ENCODE results near the gene KIAA1755. TPM values are rescaled to one million over a fixed set of nuclear protein-coding genes. Genes with fewer than 3 reads are reported as not detected.
A peak's percentile ranks its signal among the peaks of the same experiment; 100 is the strongest.

KIAA1755 gene
- total RNA-seq, 4 donors from 2014 or later = 0.05 to 0.41 (median 0.38) TPM; not detected in 1

DNA sequence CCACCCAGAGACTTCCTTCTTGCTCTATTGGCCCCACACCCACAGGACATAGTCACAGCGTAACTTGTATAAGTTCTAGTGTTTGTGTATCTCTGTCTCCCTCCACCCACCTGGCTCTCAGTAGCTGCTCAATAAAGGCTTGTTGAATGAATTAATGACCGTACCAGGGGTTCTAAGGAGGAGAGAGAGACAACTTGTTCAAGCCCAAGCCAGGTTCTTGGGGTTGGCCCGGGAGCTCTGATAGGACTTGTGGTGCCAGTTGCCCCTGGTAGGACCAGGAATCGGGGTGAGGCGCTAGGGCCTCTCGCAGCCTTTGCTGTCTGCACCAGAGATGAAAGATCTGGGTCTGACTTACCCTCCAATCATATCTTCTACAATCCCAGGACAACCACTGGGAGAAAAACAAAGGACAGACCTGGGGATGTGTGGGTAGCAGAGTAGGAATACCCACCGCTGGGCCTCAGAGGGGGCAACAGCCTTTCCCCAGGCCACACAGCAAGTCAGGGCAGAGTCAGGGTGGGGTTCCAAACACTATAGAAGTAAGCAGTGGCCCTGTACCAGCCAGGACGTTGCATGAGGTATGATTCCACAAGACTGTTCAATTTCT lies 90.2 kb downstream of the KIAA1755 start:
- intact Hi-C loops (cut with DNase I; ENCODE audit: low total_unique reads) = no loop called here
- no peak overlapping the region for H3K4me3 ChIP-seq
- no peak for TF ChIP-seq CTCF (IDR thresholded peaks at IDR 0.05 in 4 of 5, conservative IDR thresholded peaks at IDR 0.05 in 1 of 5)
- TF ChIP-seq POLR2A (IDR thresholded peaks at IDR 0.05) = no peak

GRCh38 chr20:38169636-38170193 lies 90.8 kb downstream of the KIAA1755 start:
- ATAC-seq = no peak
- intact Hi-C loops (cut with DNase I; ENCODE audit: low total_unique reads) = loop anchor here (2.0 to 10.0 kb wide), 3 partner anchors 51 to 415 kb away; partner anchors contain the start of gene VSTM2L
- Histone ChIP-seq H3K4me1 (peaks cover 5 to 12% of the 10 kb centered on the region in 2 donors), H3K27ac (peak overlapping the region in 1 of 4 donors; percentile 43), H3K9me3 (no peaks in the 10 kb centered on the region), H3K4me3 (no peak overlapping the region), H3K36me3 (no peaks in the 10 kb centered on the region), H3K27me3 (no peaks in the 10 kb centered on the region)
- DNase-seq = no peak
- TF ChIP-seq CTCF (IDR thresholded peaks at IDR 0.05 in 4 of 5, conservative IDR thresholded peaks at IDR 0.05 in 1 of 5) = no peak
- no peak for TF ChIP-seq POLR2A (IDR thresholded peaks at IDR 0.05)
- in situ Hi-C loops (cut with MboI; ENCODE audit: low sequenced_read_pairs in 4 of 4) = loop anchor here in 3 of 4 donors (5.0 kb wide), 2 partner anchors 102 to 112 kb away; no protein-coding TSS in a partner anchor

More for the DNA sequence above, 90.2 kb downstream of the KIAA1755 start:
- no peaks in the 10 kb centered on the region for H3K36me3 ChIP-seq
- H3K27me3 ChIP-seq = no peaks in the 10 kb centered on the region
- in situ Hi-C loops (cut with MboI; ENCODE audit: low sequenced_read_pairs in 4 of 4) = no loop called here
- DNase-seq (no peak), ATAC-seq (no peak)
- no peak overlapping the region for H3K27ac ChIP-seq
- H3K4me1 ChIP-seq = peaks cover 5 to 10% of the 10 kb centered on the region in 2 donors
- no peaks in the 10 kb centered on the region for H3K9me3 ChIP-seq

DNA sequence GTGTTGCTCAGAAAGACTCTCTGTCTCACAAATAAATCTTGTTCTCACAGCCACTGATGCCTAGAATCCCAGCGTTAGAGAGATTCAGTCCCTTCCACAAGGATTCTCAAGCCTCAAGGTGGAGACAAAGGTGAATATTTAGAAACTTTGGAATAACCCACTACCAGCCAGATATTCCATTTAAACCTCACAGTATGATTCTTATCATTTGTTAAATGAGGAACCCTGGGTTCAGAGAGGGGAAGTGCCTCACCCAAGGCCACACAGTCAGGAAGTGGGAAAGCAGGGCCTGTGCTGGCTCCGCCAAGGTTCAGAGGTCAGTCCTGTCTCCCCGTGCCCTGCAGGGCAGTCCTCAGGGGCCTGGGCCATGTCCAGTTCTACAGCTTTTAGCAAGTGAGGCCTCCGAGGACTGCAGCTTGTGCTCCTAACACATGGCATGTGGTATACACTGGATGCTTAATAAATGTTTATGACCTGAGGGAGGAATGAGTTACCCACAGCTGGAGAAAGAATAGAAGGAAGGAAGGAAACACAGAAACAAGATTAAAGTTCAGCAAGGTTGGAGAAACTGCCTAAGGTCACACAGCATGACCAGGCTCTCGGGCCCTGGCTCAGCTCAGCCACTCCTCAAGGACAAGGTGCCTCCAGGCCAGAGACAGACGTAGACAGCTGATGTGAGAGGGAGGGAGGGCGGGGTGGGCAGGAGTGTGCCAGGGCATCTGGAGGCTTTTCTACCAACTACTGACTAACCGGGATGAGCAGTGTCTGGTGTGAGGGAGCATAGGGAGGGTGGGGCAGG lies 91.5 kb downstream of the KIAA1755 start:
- TF ChIP-seq POLR2A (IDR thresholded peaks at IDR 0.05) (no peak), CTCF (IDR thresholded peaks at IDR 0.05 in 4 of 5, conservative IDR thresholded peaks at IDR 0.05 in 1 of 5) (no peak)
- intact Hi-C loops (cut with DNase I; ENCODE audit: low total_unique reads) = loop anchor here (2.0 to 10.0 kb wide), 3 partner anchors 52 to 414 kb away; partner anchors contain the start of gene VSTM2L
- Histone ChIP-seq H3K4me1 (peaks cover 11 to 19% of the 10 kb centered on the region in 2 donors), H3K27me3 (no peaks in the 10 kb centered on the region), H3K36me3 (no peaks in the 10 kb centered on the region), H3K27ac (peak overlapping the region; percentile 22 to 52 (median 44)), H3K9me3 (no peaks in the 10 kb centered on the region), H3K4me3 (no peak overlapping the region)
- ATAC-seq (peak in 1 of 2 donors; percentile 11), DNase-seq (no peak)
- in situ Hi-C loops (cut with MboI; ENCODE audit: low sequenced_read_pairs in 4 of 4) = loop anchor here in 3 of 4 donors (5.0 kb wide), 2 partner anchors 102 to 112 kb away; no protein-coding TSS in a partner anchor

DNA sequence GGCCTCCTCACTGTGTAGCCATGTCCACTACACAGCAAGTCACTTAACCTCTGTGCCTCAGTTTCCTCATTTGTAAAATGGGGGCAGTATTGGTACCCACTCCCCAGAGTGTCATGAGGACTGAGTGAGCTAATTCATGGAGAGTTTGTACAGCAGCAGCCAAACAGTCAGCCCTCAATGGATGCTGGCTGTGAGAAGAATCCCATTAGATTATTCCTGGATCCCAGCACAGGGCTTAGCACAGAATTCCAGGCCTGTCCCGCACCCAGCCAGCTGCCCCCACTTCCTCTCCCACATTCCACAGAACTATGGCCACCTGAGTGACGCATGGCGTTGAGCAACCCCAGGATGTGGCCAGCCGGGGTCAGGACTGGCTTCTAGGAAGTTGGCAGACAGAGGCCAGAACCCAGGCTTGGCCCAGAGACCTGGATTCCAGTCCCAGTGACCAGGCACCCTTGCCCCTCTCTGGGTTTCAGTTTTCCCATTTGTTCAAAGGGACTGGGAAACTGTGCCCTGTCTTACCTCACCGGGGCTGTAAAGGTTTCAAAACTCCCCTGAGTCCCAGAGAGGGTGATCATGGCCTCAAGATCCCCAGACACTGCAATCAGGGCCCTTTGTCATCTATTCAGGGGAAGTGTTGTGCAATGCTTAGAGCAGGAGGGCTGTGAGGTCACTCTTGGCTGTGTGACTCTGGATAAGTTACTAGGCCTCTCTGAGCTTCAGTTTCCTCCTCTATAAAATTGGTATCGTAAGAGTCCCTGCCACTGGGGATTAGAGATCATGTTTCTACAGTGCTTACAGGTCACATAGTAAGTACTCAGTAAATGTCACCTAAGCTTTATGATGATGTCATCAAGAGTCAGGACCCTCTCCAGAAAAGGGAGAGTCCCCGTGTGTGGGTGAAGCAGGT lies 92.4 kb downstream of the KIAA1755 start:
- TF ChIP-seq POLR2A (IDR thresholded peaks at IDR 0.05) (no peak), CTCF (IDR thresholded peaks at IDR 0.05 in 4 of 5, conservative IDR thresholded peaks at IDR 0.05 in 1 of 5) (no peak)
- Histone ChIP-seq H3K4me1 (peaks cover 11 to 20% of the 10 kb centered on the region in 2 donors), H3K27me3 (no peaks in the 10 kb centered on the region), H3K36me3 (no peaks in the 10 kb centered on the region), H3K4me3 (no peak overlapping the region), H3K27ac (peak overlapping the region; percentile 22 to 52 (median 44)), H3K9me3 (no peaks in the 10 kb centered on the region)
- peak in 1 of 2 donors; percentile 51 for DNase-seq
- in situ Hi-C loops (cut with MboI; ENCODE audit: low sequenced_read_pairs in 4 of 4) (loop anchor here in 3 of 4 donors (5.0 kb wide), 2 partner anchors 101 to 111 kb away; no protein-coding TSS in a partner anchor), intact Hi-C loops (cut with DNase I; ENCODE audit: low total_unique reads) (loop anchor here (2.0 to 10.0 kb wide), 3 partner anchors 53 to 413 kb away; partner anchors contain the start of gene VSTM2L)
- ATAC-seq = no peak

Measured in gastrocnemius medialis (tissue), 4 donors.